Frontal cortex (tissue), 4 donors: ENCODE data around the gene TPPP3. TPM values are rescaled to one million over a fixed set of nuclear protein-coding genes. Genes with fewer than 3 reads are reported as not detected.
"Not testable (repeated sequence)": the region's sequence is repeated elsewhere in the genome, so short reads cannot be mapped to it uniquely, and the experiment has no call there.

ENCODE experiments used
- DNase-seq, 2 donors: peaks; one replicate each; pipeline ENCODE4 v3.0.0; 2012; ENCODE audit warnings: low spot score in 2 of 2
- FAIRE-seq: peaks from 2 replicates; lab custom pipeline; 2012; peaks lifted over from hg19 to GRCh38; lab: Jason Lieb, UNC
- total RNA-seq: library from RNA; depleted of rRNA; stranded (reverse); fragments of >200 nt; gene quantifications from one replicate; pipeline ENCODE4 v1.2.3, GENCODE V29; 2014
- donor health status: control.
- donor health status: control.
- donor health status: control.

The TPPP3 gene
- total RNA-seq, 1 donor from 2014 or later: 2.0 TPM

DNA sequence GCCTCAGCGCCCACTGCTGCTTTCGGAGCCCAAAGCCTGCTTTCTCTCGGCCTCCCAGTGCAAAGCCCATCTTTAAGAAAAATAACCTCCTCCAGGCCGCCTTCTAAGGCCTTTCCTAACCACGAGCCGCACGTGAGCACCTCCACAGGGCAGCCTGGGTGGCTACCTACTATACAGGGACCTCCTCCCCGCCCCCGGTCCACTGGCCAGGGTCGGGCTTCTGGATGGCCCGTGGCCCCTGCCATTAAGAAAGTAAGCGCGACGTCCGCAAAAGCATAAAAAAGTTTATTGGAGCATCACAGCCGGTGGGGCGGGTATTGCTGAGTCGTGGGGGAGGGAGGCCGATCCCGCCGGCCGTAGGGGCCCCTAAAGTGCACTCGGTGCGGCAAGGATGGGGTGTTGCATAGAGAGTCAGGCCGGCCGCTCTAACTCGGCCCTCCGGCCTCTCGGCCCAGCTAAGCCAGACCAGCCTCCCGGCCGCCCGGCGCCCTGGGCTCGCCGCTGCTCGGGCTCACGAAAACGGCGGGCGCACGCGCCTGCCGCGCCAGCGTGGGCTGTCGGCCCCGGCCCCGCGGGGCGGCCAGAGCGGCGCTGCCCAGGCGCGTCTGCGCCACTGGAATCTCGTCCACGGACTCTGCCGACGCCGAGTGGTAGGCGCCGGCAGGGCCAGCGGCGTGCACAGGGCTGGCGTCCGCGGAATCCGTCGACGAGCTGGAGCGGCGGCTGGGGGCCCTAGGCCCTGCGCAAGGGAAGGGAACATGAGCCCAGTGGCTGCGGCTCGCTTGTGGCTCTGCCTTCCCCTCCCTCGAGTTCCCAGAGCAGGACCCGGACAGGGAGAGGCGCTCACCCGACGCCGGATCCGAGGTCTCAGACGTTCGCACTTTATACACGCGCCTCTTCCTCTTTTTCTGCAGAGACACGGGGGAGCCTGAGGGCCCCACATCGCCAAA, 1.1 kb upstream of the TPPP3 start:
- FAIRE-seq: no peak
- DNase-seq: no peak

GRCh38 chr16:67393788-67394154, 473 bp upstream of the TPPP3 start:
- no peak for DNase-seq
- FAIRE-seq: no peak

- no peak for DNase-seq
- FAIRE-seq: no peak
Measured at GRCh38 chr16:67392301-67393059, 818 bp downstream of the TPPP3 start.

- FAIRE-seq: peak; percentile 72
- peak; percentile 61 to 73 for DNase-seq
Measured at GRCh38 chr16:67391424-67392300, 1.6 kb downstream of the TPPP3 start.

DNA sequence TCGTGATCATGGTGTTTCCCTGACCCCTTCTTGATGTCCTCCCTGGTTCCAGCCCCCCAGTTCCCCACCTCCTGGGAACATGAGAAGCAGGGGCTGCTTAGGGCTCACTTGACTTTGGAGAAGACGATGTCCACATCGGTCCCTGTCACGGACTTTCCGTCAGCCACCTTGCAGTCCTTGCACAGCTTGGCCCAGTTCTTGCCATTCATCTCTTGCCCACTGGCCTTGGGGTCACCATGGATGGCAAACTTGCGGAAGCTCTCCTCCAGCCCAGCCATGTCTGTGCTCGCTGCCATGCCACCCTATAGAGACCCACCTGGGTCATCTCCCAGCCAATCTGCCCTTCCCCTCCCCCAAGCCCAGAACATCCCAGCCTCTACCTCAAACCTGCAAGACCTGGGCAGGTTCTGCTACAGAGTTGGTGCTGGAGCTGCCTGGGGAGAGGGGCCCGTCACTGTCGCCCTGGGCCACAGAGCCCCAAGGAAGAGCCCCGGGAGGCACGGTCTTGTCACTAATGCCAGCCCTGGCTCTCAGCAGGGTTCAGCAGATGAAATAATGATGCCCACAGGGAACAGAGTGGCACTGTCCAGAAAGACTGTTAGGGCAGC, 2.4 kb downstream of the TPPP3 start:
- no peak for FAIRE-seq
- no peak for DNase-seq

DNA sequence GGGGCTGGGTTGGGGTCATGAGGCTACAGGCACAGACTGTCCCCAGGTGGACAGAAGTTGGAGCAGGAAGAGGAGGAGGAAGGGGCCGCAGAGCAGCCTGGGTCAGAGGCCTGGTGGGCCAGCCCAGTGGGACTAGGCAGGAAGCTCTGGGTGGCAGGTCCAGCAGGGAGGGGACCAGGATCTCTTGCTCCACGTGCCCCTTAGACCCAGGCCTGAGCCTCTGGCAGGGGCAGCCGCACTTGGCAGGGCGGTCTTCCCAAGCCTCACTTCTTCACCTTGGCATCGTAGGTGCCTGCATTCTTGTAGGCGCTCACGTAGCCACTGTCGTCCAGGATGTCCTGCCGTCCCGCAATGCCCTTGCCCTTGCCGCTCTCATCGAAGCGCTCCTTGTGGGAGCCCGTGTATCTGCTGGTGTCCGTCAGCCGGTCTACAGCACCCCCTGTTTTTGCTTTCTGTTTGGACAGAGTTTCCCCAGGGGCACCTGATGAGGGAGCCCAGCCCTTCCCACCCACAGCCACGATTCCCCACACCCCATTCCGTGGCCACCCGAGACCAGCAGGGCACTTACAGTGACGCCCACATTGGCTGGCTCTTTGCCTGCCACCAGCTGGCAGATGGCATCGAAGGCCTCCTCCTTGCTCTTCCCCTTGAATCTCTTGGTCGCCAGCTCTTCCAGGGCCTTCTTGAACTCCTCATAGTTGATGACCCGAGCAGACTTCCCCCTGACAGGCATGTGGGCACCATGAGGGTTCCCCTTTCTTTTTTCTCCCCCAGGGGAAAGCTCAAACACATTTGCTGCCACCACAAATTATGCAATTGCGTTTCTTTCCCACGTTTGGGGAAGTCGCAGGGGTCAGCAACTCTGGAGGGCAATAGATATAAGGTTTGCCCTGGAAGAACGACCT, 3.1 kb downstream of the TPPP3 start:
- DNase-seq (peak in 1 of 2 donors; percentile 52), FAIRE-seq (no peak)

- DNase-seq: no peak
- FAIRE-seq: no peak
Measured at GRCh38 chr16:67388591-67388990, 4.7 kb downstream of the TPPP3 start.

DNA sequence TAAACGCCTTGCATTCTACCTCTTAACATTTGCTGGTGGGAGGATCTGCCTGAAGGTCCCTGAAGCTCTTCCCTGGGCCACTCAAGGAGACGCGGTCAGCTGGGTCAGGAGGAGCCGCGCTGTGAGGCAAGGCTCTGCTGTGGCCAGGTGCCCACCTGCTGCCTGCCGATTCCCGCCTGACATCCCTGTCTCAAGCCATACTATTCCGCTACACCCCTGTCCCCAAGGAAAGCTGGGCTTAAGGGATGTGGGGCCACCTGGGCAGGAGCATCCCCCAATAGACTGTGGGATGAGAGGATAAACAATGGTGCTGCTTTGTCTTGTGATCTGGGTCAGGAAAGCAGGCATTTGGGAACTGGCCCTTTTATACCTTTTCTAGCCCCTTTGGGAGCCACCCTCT, 5.1 kb downstream of the TPPP3 start:
- FAIRE-seq (no peak), DNase-seq (no peak)

- no peak for DNase-seq
- FAIRE-seq: no peak
Measured at GRCh38 chr16:67387479-67388079, 5.7 kb downstream of the TPPP3 start.

DNA sequence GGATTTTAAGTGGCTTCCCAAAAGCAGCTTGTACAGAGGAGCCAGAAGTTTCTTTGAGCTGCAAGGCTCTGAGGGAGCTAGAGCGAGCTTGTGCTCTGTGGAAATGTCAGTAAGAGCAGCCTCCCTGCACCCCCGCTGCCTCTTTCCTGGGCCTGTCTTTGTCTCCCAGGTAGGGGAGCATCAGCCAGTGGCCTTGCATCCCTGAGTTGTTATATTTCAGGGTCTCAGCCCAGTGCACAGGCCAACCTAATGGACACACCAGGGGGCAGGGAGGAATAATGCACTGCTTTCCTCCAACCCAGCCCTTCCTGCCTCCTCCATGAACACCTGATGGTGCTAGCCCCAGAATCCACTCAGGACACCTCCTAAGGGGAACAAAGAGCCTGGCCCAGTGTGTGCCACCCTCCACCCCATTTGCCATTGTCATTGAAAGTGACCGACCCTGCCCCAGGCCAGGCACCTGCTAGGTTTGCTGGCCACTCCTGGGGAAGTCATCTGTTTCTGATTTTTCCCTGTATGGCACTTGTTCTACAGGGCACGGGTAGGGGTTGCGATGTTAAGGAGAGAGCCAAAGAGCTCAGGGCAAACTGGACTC, 6.3 kb downstream of the TPPP3 start:
- DNase-seq (no peak), FAIRE-seq (no peak)

GRCh38 chr16:67384778-67385510, 8.4 kb downstream of the TPPP3 start:
- no peak for FAIRE-seq
- DNase-seq: no peak

GRCh38 chr16:67383284-67383683, 10.0 kb downstream of the TPPP3 start:
- no peak for FAIRE-seq
- no peak for DNase-seq

GRCh38 chr16:67378642-67379041, 14.7 kb downstream of the TPPP3 start:
- FAIRE-seq (no peak), DNase-seq (no peak)

- DNase-seq, FAIRE-seq: not testable (repeated sequence)
Measured at GRCh38 chr16:67376012-67376411, 17.3 kb downstream of the TPPP3 start.

DNA sequence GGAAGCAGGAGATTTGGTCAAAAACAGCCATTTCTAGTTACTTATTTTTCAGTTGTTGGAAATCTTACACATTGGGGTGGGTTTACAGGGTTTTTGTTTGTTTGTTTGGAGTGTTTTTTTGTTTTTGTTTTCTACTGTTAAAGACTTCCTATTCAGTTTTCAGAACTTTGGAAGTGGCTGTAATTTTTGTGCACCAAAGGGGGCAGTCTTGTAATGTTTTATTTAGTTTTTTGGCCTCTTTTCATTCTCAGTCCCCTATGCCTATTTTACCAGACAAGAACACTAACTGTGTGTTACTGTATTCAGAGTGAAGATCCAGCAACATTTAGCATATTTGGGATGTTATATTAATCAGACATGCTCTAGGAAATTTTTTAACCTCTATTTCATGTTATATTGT, 20.6 kb downstream of the TPPP3 start:
- DNase-seq: no peak

GRCh38 chr16:67370661-67371060, 22.6 kb downstream of the TPPP3 start:
- FAIRE-seq: no peak
- DNase-seq: no peak

More for the DNA sequence above, 20.6 kb downstream of the TPPP3 start:
- FAIRE-seq: peak; percentile 59

GRCh38 chr16:67364600-67365235, 28.6 kb downstream of the TPPP3 start:
- FAIRE-seq: no peak
- DNase-seq: no peak
